K562 (cell line): ENCODE data around the gene ADNP2. TPM values are rescaled to one million over a fixed set of nuclear protein-coding genes. Genes with fewer than 3 reads are reported as not detected.

ENCODE experiments used
- ATAC-seq: fragments of 200-7000 bp; cut with Tn5 transposase; 3 replicates; pipeline ENCODE4 v1.9.1; 2020; ENCODE audit warnings: moderate library complexity
- BruUV-seq: library from RNA; stranded (reverse); fragments of 400-500 nt; replicated peaks from 2 replicates; lab custom pipeline; 2021; lab: Mats Ljungman, UMichigan
- CTCF ChIA-PET: fragments of 300-600 bp; formaldehyde crosslinking; extraction: SDS; loops from one replicate; lab custom pipeline; 2021; ENCODE audit warnings: low intra/inter-chr PET ratio; lab: Yijun Ruan, JAX
- POLR2A ChIA-PET: fragments of 300-600, 350-650 bp; sonication (Branson Sonifier 250); formaldehyde crosslinking; extraction: SDS; loops from one replicate; lab custom pipeline; 2021; ENCODE audit warnings: antibody characterized with exemption, inconsistent platforms; lab: Yijun Ruan, JAX
- DNase-seq, 4 experiments: peaks; one replicate each; pipeline versions ENCODE4 v3.0.0 to v3.0.0-alpha.2; 2011 to 2018; ENCODE audit warnings: low spot score in 3 of 4, mixed read lengths in 3 of 4; ENCODE audit errors: extremely low read depth in 1 of 4
- FAIRE-seq: peaks from 2 replicates; lab custom pipeline; 2011; peaks lifted over from hg19 to GRCh38; lab: Jason Lieb, UNC
- H2AFZ ChIP-seq: 2 replicates; pipeline ENCODE4 v1.6.0; 2011; ENCODE audit warnings: low read depth, low read length, control low read depth, inconsistent platforms
- H3K27ac ChIP-seq: fragments of 200-600 bp; 3 replicates; pipeline ENCODE4 v1.8.0; 2011; ENCODE audit warnings: low read depth, mild to moderate bottlenecking, control low read depth, inconsistent platforms, low read length, moderate library complexity, mixed read lengths; ENCODE audit errors: extremely low read depth
- H3K27me3 ChIP-seq, 2 experiments: fragments of 300-600 bp in 1 of 2; 2 replicates in 1 of 2; 3 replicates in 1 of 2; pipeline versions ENCODE4 v1.6.0 to v1.8.0; 2011; ENCODE audit warnings: inconsistent platforms in 2 of 2, low read length in 2 of 2, mild to moderate bottlenecking in 1 of 2, mixed read lengths in 1 of 2, moderate library complexity in 1 of 2; ENCODE audit not compliant: control insufficient read depth in 2 of 2, insufficient read depth in 2 of 2
- H3K36me3 ChIP-seq: fragments of 300-600 bp; 3 replicates; pipeline ENCODE4 v1.8.0; 2011; ENCODE audit warnings: mild to moderate bottlenecking, low read length, inconsistent platforms; ENCODE audit not compliant: control insufficient read depth, insufficient read depth
- H3K4me1 ChIP-seq, 2 experiments: fragments of 200-600 bp in 1 of 2; replicated peaks in 1 of 2; 2 replicates in 1 of 2; 3 replicates in 1 of 2; pipeline versions ENCODE4 v1.5.1 to v1.8.0; 2011; ENCODE audit warnings: inconsistent platforms in 2 of 2, low read length in 2 of 2, mild to moderate bottlenecking in 1 of 2, mixed read lengths in 1 of 2, moderate library complexity in 1 of 2; ENCODE audit not compliant: control insufficient read depth in 2 of 2, insufficient read depth in 2 of 2
- H3K4me2 ChIP-seq: 2 replicates; pipeline ENCODE4 v1.6.1; 2011; ENCODE audit warnings: low read length, control low read depth, inconsistent platforms, mixed read lengths; ENCODE audit not compliant: insufficient read depth
- H3K4me3 ChIP-seq: fragments of 200-600 bp; sonication (generic), shearing (Covaris generic); 2 replicates; pipeline ENCODE4 v1.5.1; 2016; ENCODE audit warnings: control low read depth, inconsistent platforms
- H3K79me2 ChIP-seq: fragments of 200-600 bp; 3 replicates; pipeline ENCODE4 v1.8.0; 2011; ENCODE audit warnings: low read length, inconsistent platforms; ENCODE audit not compliant: control insufficient read depth, insufficient read depth
- H3K9ac ChIP-seq, 2 experiments: 2 replicates each; pipeline versions ENCODE4 v1.6.0 to v1.6.1; 2011; ENCODE audit warnings: low read depth in 2 of 2, low read length in 2 of 2, control low read depth in 1 of 2, inconsistent platforms in 1 of 2, mild to moderate bottlenecking in 1 of 2, mixed read lengths in 1 of 2; ENCODE audit not compliant: insufficient read depth in 1 of 2
- H3K9me1 ChIP-seq: one replicate; pipeline ENCODE4 v1.6.0; 2011; ENCODE audit warnings: inconsistent platforms, mild to moderate bottlenecking, low read length, moderate library complexity; ENCODE audit not compliant: control insufficient read depth, insufficient read depth
- H3K9me3 ChIP-seq: replicated peaks from 2 replicates; pipeline ENCODE4 v1.5.1; 2011; ENCODE audit warnings: low read depth, low read length, inconsistent platforms; ENCODE audit not compliant: control insufficient read depth, insufficient read depth
- H4K20me1 ChIP-seq: replicated peaks from 2 replicates; pipeline ENCODE4 v1.6.1; 2011; ENCODE audit warnings: low read length, inconsistent platforms, mixed read lengths; ENCODE audit not compliant: control insufficient read depth, insufficient read depth
- BCLAF1 ChIP-seq, 2 experiments: fragments of 450-650 bp in 1 of 2; IDR thresholded peaks; 2 replicates each; pipeline ENCODE4 v1.6.1; 2011 to 2017; ENCODE audit warnings: low read depth in 2 of 2, antibody characterized with exemption in 1 of 2, borderline replicate concordance in 1 of 2, low read length in 1 of 2, mild to moderate bottlenecking in 1 of 2, mixed read lengths in 1 of 2; ENCODE audit not compliant: control insufficient read depth in 1 of 2
- FOXP4 ChIP-seq: sonication (generic); formaldehyde crosslinking; IDR thresholded peaks from 2 replicates; pipeline ENCODE4 v1.8.0; 2022; ENCODE audit warnings: mild to moderate bottlenecking, missing genetic modification reagents, borderline replicate concordance
- HOMEZ ChIP-seq: fragments of 250-450 bp; sonication (Bioruptor Pico); IDR thresholded peaks from 2 replicates; pipeline ENCODE4 v1.4.0; 2020; ENCODE audit warnings: mild to moderate bottlenecking, moderate library complexity
- MBD1 ChIP-seq: fragments of 250-450 bp; sonication (Bioruptor Pico); IDR thresholded peaks from 2 replicates; pipeline ENCODE4 v1.8.0; 2022; ENCODE audit warnings: inconsistent platforms
- NONO ChIP-seq, 2 experiments: fragments of 200-400 bp in 1 of 2; fragments of 450-650 bp in 1 of 2; formaldehyde crosslinking in 1 of 2; IDR thresholded peaks; 2 replicates each; pipeline ENCODE4 v1.6.1; 2017; ENCODE audit warnings: low read depth in 2 of 2, mild to moderate bottlenecking in 2 of 2, moderate library complexity in 2 of 2, low read length in 1 of 2
- PTBP1 ChIP-seq: fragments of 200-400 bp; formaldehyde crosslinking; IDR thresholded peaks from 2 replicates; pipeline ENCODE4 v1.6.1; 2017; ENCODE audit warnings: low read depth, low read length
- RNF219 ChIP-seq: fragments of 250-450 bp; sonication (Bioruptor Pico); IDR thresholded peaks from 2 replicates; pipeline ENCODE4 v1.5.0; 2022; ENCODE audit warnings: mild to moderate bottlenecking
- ZNF140 ChIP-seq: fragments of 250-450 bp; sonication (Bioruptor Pico); IDR thresholded peaks from 2 replicates; pipeline ENCODE4 v1.8.0; 2021; ENCODE audit warnings: moderate library complexity, mild to moderate bottlenecking, inconsistent platforms
- ZNF224 ChIP-seq: sonication (generic); formaldehyde crosslinking; IDR thresholded peaks from 2 replicates; pipeline ENCODE4 v1.8.0; 2022; ENCODE audit warnings: mild to moderate bottlenecking, missing genetic modification reagents
- WGBS: fragments of 100-300 bp; shearing (Covaris generic); methylation state at CpG from one replicate; pipeline ENCODE4 v1.1.6; 2016; ENCODE audit warnings: low coverage, mixed read lengths; ENCODE audit not compliant: insufficient coverage; ENCODE audit errors: missing lambda C conversion rate; 5-methylcytosine and 5-hydroxymethylcytosine counted together
- in situ Hi-C: fragments of 300-500 bp; cut with MboI; formaldehyde crosslinking; loops from 4 replicates; pipeline ENCODE4 v1.15.0; 2018; ENCODE audit warnings: inconsistent platforms, mixed read lengths
- intact Hi-C: fragments of 100-400 bp; cut with micrococcal nuclease; formaldehyde crosslinking; loops from 2 replicates; pipeline ENCODE4 v1.14.2; 2022
- polyA plus RNA-seq, 8 experiments: library from polyadenylated mRNA; depleted of rRNA in 4 of 8; stranded (reverse) in 5 of 8; unstranded in 3 of 8; fragments of >200 nt; fragmentation: Nextera tagmentation in 2 of 8; fragmentation: Illumina TruSeq in 1 of 8; extraction: Ambion mirVana in 2 of 8; extraction: Trizol in 1 of 8; gene quantifications; 2 replicates each; pipeline versions ENCODE4 v1.2.1 to v1.2.3, GENCODE V29; 2011 to 2014; ENCODE audit warnings: inconsistent platforms in 1 of 8, missing spikeins in 1 of 8
- total RNA-seq, 7 experiments: library from RNA; depleted of rRNA in 6 of 7; stranded (reverse); fragments of >200 nt in 6 of 7; fragmentation: Illumina TruSeq in 2 of 7; extraction: Trizol in 2 of 7; gene quantifications; 2 replicates each; pipeline versions ENCODE4 v1.2.1 to v1.2.3, GENCODE V29; 2011 to 2021; ENCODE audit warnings: low replicate concordance in 1 of 7

The ADNP2 gene
- total and polyA plus RNA-seq, 9 of the 15 experiments (the other 6 are each of a cell fraction or from before 2014, with no cell fraction given) = 5.8 to 24.3 (median 16.0) TPM

GRCh38 chr18:80173060-80173459 is 64.0 kb downstream of the ADNP2 start:
- ATAC-seq (no peak), DNase-seq (no peak), FAIRE-seq (no peak)
- Histone ChIP-seq H3K36me3 (no peaks in the 10 kb centered on the region), H3K4me2 (no peak overlapping the region), H3K27ac (no peak overlapping the region), H2AFZ (no peak overlapping the region), H3K27me3 (peaks cover 9 to 67% of the 10 kb centered on the region in 2 experiments; a peak in 3 of 5 replicates), H3K4me3 (no peak overlapping the region), H3K4me1 (peaks cover 0 to 6% of the 10 kb centered on the region in 2 experiments; a peak in 1 of 5 replicates), H3K9ac (no peak overlapping the region), H3K9me3 (no peaks in the 10 kb centered on the region), H3K79me2 (no peaks in the 10 kb centered on the region), H4K20me1 (no peaks in the 10 kb centered on the region), H3K9me1 (no peaks in the 10 kb centered on the region)
- ChIA-PET CTCF (no interaction called here), POLR2A (interaction anchor here (0.7 kb wide), 1 partner anchor 10 kb away, joined by 3 read pairs; no protein-coding TSS in a partner anchor)
- intact Hi-C loops = no loop called here
- BruUV-seq = no TSS peak
- 0% methylated on average over 10 of the region's 10 CpGs for WGBS
- in situ Hi-C loops = no loop called here
- TF ChIP-seq ZNF224 (no peak), HOMEZ (CRISPR knock-in tag) (no peak), MBD1 (CRISPR knock-in tag) (no peak), PTBP1 (no peak), RNF219 (CRISPR knock-in tag) (no peak), BCLAF1 (IDR thresholded peaks at IDR 0.05; ENCODE audit: borderline replicate concordance in 1 of 2, control insufficient read depth in 1 of 2, low read depth in 2 of 2, low read length in 1 of 2) (no peak), ZNF140 (CRISPR knock-in tag) (no peak), FOXP4 (no peak), NONO (IDR thresholded peaks at IDR 0.05; ENCODE audit: low read depth in 2 of 2, low read length in 1 of 2) (no peak)
